Skin of body (tissue), 2 donors: Measurements from ENCODE around the gene IQCE. TPM values are rescaled to one million over a fixed set of nuclear protein-coding genes. Genes with fewer than 3 reads are reported as not detected.

Experiments
- DNase-seq: peaks from one replicate; lab custom pipeline; 2025; lab: John Stamatoyannopoulos, UW
- total RNA-seq: library from RNA; depleted of rRNA; stranded (reverse); fragments of >200 nt; gene quantifications from one replicate; pipeline ENCODE4 v1.2.3, GENCODE V29; 2014

Gene IQCE
- total RNA-seq, 1 donor from 2014 or later, result 8.0 TPM

DNA sequence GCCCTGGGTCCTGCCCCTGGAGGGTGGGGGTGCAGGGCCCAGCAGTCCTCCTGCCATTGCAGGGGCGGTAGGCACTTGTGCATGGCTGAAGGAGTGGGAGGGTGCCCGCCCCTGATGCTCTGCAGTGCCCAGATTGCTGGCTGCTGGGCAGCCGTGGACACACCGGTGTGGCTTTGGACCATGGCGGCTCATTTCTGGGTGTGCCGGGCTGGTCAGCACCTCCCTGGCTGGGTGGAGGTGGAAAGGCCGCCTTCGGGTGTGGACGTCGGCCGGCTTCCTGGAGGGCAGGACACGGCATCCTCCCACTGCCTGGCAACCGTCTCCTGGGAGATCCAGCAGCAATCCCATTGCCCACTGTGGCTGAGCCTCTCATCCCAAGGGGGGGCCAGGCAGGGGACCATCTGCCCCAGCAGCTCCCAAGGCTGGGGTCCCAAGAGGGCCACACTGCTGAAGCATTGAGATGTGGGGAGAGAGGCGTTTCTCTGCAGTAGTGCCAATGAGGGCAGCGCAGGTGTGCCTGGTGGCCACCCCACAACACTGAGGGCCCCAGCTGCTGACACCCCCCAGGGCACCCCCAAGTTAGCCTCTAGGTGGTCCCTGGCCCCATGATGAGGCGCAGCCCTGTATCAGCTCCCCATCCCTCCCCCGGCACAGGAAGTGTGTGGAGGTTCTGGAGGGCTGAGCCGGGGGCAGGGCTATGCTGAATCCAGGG lies 85.9 kb downstream of the IQCE start:
- DNase-seq, result no peak

DNA sequence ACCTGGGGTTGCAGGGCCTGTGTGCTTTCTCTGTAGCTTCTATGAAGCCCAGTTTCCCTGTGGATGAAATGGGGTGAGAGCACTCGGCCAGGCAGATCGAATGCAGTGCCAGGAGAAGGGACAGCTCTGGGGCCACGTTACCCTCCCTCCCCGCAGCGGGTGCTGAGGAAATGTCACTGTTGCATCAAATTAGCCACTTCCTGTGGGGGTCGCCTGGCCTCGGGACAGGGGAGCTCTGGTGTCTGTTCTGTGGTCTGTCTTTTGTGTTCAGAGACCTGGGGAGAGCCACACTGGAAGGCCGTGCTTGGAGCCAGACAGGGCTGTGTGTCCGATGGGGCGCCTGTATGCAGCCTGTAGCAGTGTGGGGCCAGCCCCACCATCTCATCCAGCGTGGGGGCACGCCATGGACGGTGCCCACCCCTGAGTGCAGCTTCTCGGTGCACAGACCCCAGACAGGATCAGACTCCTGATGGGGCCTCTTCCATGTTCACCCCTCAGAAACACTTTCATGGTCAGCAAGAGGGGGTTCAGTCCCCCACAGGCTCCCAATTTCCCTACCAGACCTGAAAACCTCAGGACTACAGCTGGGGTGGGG lies 86.6 kb downstream of the IQCE start:
- DNase-seq, result no peak

DNA sequence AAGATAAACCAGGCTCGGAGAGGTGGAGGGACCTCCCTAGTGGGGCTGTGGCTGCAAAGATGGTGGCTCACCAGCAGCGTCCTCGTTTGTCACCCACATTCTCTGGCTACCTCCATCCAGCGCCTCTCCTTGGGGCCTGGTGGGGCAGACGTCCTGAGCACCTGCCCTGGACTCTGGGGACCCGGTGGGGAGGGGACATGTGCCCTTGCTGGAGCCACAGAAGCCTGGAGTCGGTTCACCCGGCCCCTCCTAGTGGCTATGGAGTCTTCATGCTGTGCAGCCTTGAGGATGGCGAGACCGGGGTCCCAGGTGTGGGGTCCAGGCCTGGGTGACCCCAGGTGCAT lies 87.5 kb downstream of the IQCE start:
- no peak for DNase-seq

DNA sequence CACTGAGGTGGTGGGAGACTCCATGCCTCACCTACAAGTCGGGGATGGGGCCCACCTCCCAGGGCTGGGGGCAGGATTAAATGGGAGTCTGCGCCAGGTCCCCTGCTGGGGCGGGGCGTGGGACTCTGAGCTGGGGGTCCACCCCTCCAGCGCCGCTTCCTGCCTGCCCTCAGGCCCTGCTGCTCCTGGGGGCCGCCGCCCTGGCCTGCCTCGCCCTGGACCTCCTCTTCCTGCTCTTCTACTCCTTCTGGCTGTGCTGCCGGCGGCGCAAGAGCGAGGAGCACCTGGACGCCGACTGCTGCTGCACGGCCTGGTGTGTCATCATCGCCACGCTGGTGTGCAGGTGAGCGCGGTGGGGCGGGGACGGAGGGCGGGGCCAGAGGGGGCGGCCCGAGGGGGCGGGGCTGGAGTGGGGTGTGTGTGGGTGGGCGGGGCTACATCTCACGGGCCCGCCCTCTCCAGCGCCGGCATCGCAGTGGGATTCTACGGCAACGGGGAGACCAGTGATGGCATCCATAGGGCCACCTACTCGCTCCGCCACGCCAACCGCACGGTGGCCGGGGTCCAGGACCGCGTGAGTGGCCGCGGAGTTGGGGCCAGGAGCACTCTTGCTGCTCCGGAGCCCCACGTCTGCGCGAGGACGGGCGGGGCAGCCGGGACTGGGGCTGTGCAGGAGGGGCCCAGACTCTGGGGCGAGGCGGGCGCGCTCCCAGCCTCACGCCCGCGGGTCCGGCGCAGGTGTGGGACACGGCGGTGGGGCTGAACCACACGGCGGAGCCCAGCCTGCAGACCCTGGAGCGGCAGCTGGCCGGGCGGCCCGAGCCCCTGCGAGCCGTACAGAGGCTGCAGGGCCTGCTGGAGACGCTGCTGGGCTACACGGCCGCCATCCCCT lies 88.1 kb downstream of the IQCE start:
- no peak for DNase-seq

DNA sequence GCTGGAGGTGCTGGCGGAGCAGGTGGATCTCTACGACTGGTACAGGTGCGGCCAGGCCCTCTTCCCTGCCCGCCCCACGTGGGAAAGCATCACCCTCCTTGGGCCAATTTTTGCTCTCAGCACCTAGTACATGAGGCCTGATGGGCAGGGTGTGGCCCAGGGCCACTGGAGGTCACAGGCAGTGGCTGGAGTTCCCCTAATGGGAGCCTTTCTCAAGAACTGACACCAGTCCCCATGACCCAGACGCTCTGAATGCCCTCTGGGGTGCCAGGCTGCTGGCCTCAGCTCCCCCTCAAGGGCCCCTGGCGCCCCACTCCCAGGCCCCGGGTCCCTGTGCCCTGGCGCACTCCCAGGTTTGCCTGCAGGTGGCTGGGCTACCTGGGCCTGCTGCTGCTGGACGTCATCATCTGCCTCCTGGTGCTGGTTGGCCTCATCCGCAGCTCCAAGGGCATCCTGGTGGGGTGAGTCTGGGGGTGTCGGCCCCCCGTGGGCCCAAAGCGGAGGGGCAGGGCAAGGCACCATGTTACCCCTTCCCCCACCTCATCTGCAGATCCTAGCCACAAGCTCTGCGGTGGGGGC lies 88.9 kb downstream of the IQCE start:
- no peak for DNase-seq

DNA sequence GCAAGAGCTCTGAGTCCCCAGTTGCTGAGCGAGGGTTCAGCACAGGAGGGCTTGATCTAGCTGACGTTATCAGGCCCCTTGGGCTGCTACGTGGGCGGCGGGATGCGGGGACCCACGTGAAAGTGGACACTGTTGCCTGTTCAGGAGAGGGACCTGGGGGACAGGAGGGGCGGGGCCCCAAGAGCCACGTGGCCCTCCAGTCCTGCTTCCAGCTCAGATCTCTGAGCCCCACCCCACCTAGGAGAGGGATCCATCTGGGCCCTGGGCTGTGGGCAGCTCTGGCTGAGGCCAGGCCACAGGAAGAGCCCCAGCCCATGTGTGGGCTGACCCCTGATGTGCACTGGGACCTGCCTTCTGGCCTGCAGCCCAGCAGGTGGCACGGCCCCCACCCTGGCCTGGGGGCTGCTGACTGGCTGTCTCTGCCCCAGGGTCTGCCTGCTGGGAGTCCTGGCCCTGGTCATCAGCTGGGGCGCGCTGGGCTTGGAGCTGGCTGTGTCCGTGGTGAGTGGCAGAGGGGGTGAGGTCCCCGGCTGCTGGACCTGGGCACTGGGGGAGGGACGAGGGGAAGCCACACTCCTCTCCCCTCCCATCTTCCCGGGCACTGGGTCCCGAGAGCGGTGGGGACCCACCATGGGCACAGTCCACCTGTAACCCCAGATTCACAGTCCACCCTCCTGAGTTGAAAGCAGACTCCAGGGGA lies 90.5 kb downstream of the IQCE start:
- no peak for DNase-seq

DNA sequence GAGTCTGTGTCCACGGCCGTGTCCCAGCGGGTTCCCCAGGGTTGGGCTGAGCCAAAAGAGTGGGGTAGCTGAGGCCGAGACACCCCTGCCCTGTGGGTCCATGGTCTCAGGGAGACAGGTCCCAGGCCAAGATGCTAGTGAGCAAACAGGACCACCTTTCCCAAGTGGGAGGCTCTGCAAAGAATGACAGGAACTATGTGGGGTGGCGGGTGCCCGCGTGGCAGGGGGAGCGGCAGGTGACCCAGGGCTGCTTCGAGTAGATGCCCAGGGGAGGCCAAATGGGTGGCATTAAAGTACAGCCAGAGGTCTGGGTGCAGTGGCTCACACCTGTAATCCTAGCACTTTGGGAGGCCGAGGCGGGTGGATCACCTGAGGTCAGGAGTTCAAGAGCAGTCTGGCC lies 91.2 kb downstream of the IQCE start:
- no peak for DNase-seq

DNA sequence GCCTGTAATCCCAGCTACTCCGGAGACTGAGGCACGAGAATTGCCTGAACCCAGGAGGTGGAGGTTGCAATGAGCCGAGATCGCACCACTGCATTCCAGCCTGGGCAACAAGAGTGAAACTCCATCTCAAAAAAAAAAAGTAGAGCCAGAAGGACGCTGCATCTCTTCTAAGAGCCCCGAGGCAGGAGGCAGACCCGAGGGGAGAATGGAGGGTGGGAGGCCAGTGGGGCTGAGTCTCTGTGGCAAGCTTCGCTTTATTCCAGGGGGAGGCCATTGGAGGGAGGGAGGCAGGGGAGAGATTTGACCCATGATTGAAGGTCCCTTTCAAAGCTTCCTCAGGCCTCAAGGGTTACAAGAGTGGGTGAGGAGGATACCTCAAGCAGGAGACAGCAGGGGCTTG lies 91.7 kb downstream of the IQCE start:
- no peak for DNase-seq

DNA sequence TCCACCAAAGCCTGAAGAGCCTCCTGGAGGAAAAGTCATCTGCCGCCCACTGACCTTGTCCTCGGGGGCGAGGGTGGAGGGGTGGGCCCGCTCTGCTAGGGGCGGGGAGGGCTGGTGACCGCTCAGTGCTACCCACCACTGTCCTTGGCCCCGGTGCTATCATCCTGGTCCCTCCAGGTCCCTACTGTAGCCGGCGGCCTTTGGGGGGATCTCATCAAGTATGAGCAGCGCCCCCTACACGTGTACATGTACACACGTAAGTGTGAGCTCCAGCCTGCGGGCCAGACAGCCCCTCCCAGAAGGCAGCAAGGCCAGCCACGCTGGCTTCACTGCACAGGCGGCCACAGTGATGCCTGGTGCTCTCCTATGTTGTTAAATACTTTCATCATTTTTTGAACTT lies 92.6 kb downstream of the IQCE start:
- DNase-seq, result no peak

DNA sequence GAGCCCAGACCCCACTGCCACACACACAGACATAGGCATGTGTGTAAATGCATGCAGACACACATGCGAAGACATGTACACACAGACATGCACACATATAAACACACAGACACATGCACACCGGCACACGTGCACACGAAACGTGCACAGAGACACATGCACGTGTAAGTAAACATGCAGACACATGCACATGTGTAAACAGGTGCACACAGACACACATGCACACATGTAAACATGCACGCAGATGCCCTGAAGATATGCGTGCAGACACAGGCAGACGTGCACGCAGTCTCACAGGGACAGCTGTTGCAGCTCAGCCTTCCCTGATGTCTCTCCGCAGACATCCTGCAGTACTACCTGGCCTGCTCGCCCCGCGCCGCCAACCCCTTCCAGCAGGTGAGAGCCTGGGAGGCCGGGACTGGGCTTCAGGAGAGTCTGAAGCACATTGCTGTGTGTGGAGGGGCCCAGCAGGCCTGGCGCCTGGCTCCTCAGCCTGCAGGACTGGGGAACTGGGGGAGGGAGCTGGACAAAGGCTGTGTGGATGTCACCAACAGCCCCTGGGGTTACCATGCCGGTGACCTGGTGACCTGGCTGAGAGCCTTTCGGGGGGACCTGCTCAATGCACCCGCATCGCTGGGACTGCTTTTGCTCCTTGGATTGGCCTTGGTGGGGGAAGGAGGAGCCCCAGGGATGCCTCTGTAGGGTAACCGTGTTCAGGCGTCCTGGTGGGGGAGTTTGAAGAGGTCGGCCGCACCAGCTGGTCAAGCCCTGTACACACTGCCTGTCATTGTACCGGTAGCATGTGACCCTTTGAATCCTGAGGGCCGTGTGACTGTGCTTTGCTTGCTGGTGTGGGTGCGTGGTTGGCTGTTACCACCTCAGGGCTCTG lies 93.3 kb downstream of the IQCE start:
- DNase-seq, result no peak

DNA sequence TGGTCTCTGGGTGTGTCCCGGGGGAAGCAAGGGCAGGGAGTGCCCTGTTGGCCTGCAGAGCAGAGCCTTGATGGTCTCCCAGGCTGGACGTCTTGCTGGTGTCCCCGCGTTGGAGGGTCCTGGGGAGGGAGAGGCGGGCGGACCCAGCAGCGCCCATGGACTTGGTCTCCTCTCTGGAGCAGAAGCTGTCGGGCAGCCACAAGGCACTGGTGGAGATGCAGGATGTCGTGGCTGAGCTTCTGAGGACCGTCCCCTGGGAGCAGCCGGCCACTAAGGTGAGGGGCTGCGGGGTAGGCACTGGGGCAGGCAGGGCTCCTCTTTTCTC lies 93.9 kb downstream of the IQCE start:
- DNase-seq, result no peak

DNA sequence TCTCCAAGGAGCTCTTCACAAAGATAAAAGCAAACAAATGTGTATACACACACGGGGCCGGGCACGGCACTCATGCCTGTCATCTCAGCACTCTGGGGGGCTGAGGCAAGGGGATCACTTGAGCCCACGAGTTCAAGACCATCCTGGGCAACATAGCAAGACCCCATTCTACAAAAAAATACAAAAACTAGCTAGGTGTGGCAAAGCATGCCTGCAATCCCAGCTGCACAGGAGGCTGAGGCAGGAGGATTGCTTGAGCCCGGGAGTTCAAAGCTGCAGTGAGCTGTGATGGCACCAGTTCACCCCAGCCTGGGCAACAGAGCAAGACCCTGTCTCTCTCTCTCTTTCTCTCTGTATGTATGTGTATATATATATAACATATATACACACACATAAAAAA lies 95.3 kb downstream of the IQCE start:
- no peak for DNase-seq

DNA sequence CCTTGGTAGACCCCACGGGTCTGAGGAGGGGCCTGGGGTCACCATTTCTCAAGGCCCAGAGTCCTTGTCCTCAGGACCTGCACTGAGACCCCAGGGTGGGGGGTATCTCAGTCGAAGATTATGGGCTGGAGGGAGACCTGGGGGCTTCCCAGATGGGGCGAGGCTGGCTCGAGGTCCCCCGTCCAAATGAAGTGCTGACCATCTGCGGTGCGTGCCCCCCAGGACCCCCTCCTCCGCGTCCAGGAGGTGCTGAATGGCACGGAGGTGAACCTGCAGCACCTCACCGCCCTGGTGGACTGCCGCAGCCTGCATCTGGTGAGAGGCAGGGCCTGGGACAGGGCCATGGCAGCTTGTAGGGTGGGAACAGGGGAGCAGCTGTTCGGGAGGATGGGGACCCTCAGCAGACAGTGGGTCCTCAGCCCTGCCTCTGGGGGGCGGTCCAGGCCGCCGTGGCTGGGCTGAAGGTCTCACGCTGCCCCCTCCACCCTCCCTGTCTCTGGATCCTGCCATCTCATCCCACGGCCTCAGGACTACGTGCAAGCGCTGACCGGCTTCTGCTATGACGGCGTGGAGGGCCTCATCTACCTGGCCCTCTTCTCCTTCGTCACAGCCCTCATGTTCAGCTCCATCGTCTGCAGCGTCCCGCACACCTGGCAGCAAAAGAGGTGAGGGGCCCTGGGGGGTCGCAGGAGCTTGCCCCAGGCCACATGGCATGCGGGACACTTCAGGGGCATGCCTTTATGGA lies 97.3 kb downstream of the IQCE start:
- no peak for DNase-seq

DNA sequence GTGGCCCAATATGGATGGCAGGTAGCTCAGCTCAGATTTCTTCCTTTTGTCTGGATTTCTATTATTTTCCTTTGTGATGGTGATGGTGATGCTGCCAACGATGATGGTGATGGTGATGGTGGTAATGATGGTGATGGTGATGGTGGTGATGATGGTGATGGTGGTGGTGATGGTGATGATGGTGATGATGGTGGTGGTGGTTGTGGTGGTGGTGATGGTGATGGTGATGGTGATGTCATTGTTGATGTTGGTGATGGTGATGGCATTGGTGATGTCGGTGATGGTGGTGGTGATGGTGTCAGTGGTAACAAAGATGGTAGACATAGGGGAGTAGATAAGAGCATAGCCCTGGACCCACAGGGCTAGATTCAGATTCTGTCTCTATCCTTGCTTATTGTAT lies 98.4 kb downstream of the IQCE start:
- no peak for DNase-seq

DNA sequence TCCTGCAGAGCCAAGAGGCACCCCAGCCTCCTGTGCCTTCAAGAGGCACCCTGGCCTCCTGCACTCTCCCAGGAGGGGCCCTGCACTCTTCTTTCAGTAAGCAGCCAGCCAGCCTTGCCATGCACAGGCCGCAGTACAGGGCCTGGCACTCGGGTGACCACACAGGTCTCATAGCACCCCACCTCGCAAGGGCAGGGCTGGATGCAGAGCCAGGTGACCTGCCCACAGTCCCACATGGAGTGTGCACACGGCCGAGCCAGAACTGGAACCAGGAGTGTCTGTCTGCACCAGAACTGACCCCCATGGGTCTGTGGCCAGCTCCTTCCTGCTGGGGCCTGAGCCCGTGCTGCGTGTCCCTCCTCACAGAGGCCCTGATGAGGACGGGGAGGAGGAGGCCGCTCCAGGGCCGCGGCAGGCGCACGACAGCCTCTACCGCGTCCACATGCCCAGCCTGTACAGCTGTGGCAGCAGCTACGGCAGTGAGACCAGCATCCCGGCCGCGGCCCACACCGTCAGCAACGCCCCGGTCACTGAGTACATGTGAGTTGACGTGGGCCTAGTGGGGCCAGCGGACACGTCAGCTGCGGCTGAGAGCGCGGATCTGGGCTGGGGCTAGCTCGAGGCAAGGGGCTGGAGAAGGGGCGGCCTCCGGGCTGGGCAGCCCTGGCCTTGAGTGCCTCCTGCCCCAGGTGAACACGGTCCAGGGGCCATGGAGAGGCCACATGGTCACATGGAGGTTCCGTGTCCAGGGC lies 99.3 kb downstream of the IQCE start:
- no peak for DNase-seq

DNA sequence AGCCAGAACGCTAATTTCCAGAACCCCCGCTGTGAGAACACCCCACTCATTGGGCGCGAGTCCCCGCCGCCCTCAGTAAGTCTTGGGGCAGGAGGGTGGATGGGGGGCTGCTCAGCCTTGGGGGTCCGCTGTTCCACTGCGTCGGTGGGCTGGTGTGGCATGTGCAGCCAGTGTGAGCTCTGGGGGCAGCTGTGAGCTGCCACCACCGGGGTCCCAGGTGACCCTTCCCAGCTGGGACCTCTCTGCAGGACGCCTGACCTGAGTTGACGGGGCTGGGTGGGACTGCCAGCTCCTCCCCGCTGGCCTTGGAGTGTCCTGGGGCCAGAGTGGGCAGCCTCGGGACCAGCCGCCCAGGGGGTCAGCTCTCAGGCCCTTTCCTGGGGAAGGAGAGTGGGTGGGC lies 100.2 kb downstream of the IQCE start:
- DNase-seq, result no peak

DNA sequence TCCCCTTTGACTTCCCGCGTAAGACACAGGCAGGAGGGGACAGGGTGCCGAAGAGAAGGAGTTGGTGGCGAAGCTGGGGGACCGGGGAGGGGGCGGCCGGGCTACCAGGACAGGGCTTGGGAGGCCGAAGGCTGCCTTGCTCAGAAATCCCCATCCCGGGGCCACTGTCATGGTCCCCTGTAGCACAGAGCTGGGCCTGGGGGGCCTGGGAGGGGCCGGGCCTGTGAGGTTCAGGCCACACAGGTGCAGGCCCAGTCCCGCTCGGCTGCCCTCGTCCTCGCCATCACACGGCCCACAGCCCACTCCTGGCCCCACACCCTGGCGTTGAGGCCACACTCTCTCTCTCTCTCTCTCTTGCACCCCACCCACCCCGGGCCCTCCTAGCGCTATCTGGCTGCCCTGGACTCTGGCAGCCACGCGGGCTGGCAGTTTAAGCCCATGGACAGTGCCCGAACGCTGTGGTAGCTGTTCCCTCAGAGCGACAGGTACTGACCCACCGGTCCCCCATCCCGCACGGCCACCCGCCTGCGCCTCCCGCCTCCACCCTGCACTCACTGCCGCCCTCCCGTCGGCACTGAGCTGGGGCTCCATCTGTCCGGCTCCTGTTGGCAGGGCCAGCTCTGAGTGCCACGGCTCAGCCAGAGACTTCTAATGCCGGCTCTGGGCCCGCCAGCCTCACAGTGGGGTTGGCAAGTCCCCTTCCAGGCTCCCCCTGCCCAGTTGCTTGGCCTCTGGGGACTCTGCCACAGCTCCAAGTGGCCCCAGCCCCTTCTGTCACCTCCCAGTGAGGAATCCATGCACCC lies 101.0 kb downstream of the IQCE start:
- DNase-seq, result no peak

DNA sequence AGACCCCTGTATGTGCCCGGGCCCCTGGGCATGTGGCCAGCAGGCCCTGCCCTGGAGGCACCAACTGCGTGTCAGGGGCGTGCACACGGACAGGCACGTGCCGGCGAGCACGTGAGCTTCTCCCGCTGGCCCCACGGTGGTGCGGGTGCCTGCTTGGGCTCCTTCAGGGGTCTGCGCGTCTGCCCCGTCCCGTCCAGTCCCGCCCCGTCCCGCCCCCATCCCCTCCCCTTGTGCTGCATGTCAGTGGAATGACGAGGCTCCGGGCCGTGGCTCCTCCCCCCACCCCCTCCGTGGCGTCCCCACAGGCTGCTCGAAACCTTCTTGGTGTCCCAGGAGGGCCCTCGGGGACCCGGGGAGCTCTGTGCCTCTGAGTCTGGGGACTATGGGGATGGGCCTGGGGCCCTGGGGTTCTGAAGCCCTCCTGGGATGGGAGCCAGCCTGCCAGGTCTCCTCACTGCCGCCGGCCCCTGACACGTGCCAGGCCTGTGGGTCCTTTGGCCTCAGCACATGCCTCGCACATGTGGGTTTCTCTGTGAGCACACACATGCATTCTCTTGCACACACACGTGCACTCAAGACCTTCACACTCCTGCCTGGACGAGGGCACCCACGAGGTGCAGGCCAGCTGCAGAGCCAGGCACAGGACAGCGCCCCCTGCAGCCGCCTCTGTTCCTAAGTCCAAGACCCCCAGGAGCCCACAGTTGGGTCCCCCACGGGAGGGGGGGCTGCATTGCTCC lies 101.7 kb downstream of the IQCE start:
- DNase-seq, result no peak
